Panc1 (cell line): Measurements from ENCODE around the gene CCNQ. TPM values are rescaled to one million over a fixed set of nuclear protein-coding genes. Genes with fewer than 3 reads are reported as not detected.

Experiments
- ATAC-seq: fragments of 200-7000 bp; cut with Tn5 transposase; 2 replicates; pipeline ENCODE4 v1.9.1; 2020; ENCODE audit warnings: mild to moderate bottlenecking, moderate library complexity
- BruUV-seq: library from RNA; stranded (reverse); fragments of 400-500 nt; replicated peaks from 2 replicates; lab custom pipeline; 2021; lab: Mats Ljungman, UMichigan
- CTCF ChIA-PET: fragments of 300-600 bp; sonication (Branson Sonifier 250); formaldehyde crosslinking; loops from one replicate; lab custom pipeline; 2022; ENCODE audit warnings: antibody characterized with exemption; lab: Charles Lee
- POLR2A ChIA-PET: fragments of 300-600 bp; sonication (Branson Sonifier 250); formaldehyde crosslinking; loops from one replicate; lab custom pipeline; 2022; ENCODE audit warnings: antibody characterized with exemption; lab: Charles Lee
- DNase-seq: peaks from one replicate; pipeline ENCODE4 v3.0.0-alpha.2; 2010; ENCODE audit warnings: low read depth, low spot score
- H3K27ac ChIP-seq: 2 replicates; pipeline ENCODE4 v1.5.1; 2011; ENCODE audit warnings: mild to moderate bottlenecking, low read length, inconsistent platforms
- H3K27me3 ChIP-seq: fragments of 200-500 bp; sonication (Bioruptor generic); 2 replicates; pipeline ENCODE4 v1.6.0; 2014; ENCODE audit warnings: low read length, inconsistent platforms; ENCODE audit not compliant: control insufficient read depth, insufficient read depth
- H3K36me3 ChIP-seq: fragments of 200-500 bp; sonication (Bioruptor generic); 2 replicates; pipeline ENCODE4 v1.5.1; 2014; ENCODE audit warnings: inconsistent platforms, mild to moderate bottlenecking, low read length, moderate library complexity; ENCODE audit not compliant: control insufficient read depth, insufficient read depth
- H3K4me1 ChIP-seq: 2 replicates; pipeline ENCODE4 v1.5.1; 2011; ENCODE audit warnings: inconsistent platforms, mild to moderate bottlenecking, low read length, moderate library complexity; ENCODE audit not compliant: control insufficient read depth, insufficient read depth
- H3K4me3 ChIP-seq, 2 experiments: 2 replicates each; pipeline ENCODE4 v1.5.1; 2011 to 2012; ENCODE audit warnings: low read depth in 2 of 2, low read length in 2 of 2, mild to moderate bottlenecking in 2 of 2, inconsistent platforms in 1 of 2, moderate library complexity in 1 of 2
- H3K9me3 ChIP-seq: fragments of 200-500 bp; sonication (Bioruptor generic); 2 replicates; pipeline ENCODE4 v1.5.1; 2014; ENCODE audit warnings: low read depth, mild to moderate bottlenecking, inconsistent platforms, low read length, moderate library complexity; ENCODE audit not compliant: control insufficient read depth, insufficient read depth
- CTCF ChIP-seq: fragments of 450-650 bp; IDR thresholded peaks from 2 replicates; pipeline ENCODE4 v1.5.1; 2017; ENCODE audit warnings: mild to moderate bottlenecking
- POLR2AphosphoS5 ChIP-seq: IDR thresholded peaks from 2 replicates; pipeline ENCODE4 v1.6.1; 2012; ENCODE audit warnings: mild to moderate bottlenecking, low read depth, low read length, moderate library complexity
- REST ChIP-seq, 2 experiments: IDR thresholded peaks; 2 replicates each; pipeline ENCODE4 v1.6.1; 2011 to 2012; ENCODE audit warnings: low read depth in 2 of 2, control low read depth in 1 of 2, low read length in 1 of 2, mild to moderate bottlenecking in 1 of 2, moderate library complexity in 1 of 2; ENCODE audit not compliant: insufficient read depth in 1 of 2
- SIN3A ChIP-seq: IDR thresholded peaks from 2 replicates; pipeline ENCODE4 v1.6.1; 2012; ENCODE audit warnings: low read depth, mild to moderate bottlenecking, low read length, moderate library complexity, borderline replicate concordance; ENCODE audit not compliant: insufficient read depth
- TCF7L2 ChIP-seq: IDR thresholded peaks from 2 replicates; pipeline ENCODE4 v1.6.1; 2011; ENCODE audit warnings: mild to moderate bottlenecking, low read depth, low read length, inconsistent platforms
- in situ Hi-C: cut with HindIII; loops from 2 replicates; pipeline ENCODE4 v1.10.0; 2016; ENCODE audit warnings: low sequenced_read_pairs, low pct_unique_long_range_greater_than_20kb
- intact Hi-C: fragments of 100-400 bp; cut with micrococcal nuclease; formaldehyde crosslinking; loops from one replicate; pipeline ENCODE4 v1.10.0; 2022; ENCODE audit not compliant: unreplicated experiment
- total RNA-seq: library from RNA; stranded (reverse); gene quantifications from one replicate; pipeline ENCODE4 v1.2.1, GENCODE V29; 2021; ENCODE audit not compliant: unreplicated experiment

The CCNQ gene
- total RNA-seq, 1 experiment from 2014 or later, result 42.1 TPM

DNA sequence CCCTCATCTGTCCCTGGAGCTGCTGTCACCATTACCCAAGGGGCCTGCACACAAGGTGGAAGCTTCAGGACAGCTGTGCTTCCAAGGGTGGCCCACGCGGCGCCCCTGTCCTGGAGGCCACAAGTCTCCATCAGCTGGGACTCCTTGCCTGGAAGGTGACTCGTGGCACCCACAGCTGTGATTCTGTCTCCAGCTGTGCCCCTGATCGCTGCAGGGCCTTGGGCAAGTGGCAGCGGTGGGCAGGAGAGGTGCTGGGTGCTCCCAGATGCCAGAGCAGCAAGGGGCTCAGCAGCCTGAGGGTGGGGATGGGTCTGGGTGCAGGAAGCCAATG lies 39.1 kb upstream of the CCNQ start:
- Histone ChIP-seq H3K9me3 (no peaks in the 10 kb centered on the region), H3K27ac (no peak overlapping the region), H3K27me3 (peaks cover 1% of the 10 kb centered on the region; the same call in 1 of the 2 replicates), H3K4me1 (peaks cover 2% of the 10 kb centered on the region), H3K36me3 (no peaks in the 10 kb centered on the region), H3K4me3 (no peak overlapping the region)
- no peak for ATAC-seq
- in situ Hi-C loops (no loop called here), intact Hi-C loops (no loop called here)
- POLR2A ChIA-PET, result no interaction called here
- BruUV-seq, result no TSS peak
- TF ChIP-seq SIN3A, result no peak
- TF ChIP-seq CTCF, result no peak
- TF ChIP-seq REST (IDR thresholded peaks at IDR 0.05; ENCODE audit: insufficient read depth in 1 of 2, low read depth in 2 of 2, low read length in 1 of 2), result no peak
- TF ChIP-seq TCF7L2, result no peak
- TF ChIP-seq POLR2AphosphoS5, result no peak
- DNase-seq, result no peak
- CTCF ChIA-PET, result no interaction called here

DNA sequence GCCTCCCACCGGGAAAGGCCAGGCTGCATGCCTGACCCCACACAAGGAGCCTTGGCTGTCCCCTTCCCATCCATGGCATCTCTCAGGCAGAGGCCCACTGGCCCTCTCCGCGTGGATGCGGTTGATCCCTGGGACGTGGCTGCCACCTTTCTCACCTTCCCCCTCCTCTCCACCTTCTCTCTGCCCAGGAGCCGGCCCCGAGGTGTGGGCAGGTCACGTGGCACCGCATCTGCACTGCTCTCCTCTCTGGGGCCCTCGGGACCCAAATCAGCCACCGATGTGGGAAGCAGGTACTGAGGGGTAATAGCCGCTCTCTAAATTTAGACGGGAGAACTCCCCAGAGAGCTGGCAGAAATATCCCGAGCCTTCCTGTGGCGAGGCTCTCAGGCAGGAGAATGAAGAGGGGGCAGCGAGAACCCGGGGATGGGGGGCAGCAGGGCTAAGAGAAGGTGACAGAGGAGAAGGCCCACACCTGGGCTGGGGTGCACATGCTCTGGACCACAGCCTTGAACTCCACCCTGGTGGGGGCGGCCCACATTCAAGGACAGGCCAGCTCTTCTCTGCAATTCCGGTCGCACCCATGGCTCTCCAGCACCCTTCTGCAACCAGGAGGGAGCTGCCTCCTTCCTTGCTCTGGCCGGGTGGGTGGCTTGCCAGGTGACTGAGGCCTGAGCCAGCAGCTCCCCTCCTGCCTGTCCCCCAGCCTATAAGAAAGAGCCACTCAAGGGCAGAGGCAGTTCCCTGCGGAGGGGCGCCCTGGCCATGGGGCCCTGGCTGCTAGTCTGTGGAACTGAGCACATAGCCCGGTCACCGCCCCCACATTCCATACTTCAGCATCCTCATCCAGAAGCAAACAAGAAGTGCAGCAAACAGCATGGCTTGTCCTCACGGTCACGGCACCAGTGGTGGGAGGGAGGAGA lies 38.4 kb upstream of the CCNQ start:
- TF ChIP-seq TCF7L2, result no peak
- TF ChIP-seq REST (IDR thresholded peaks at IDR 0.05; ENCODE audit: insufficient read depth in 1 of 2, low read depth in 2 of 2, low read length in 1 of 2), result no peak
- no peak for TF ChIP-seq CTCF
- TF ChIP-seq POLR2AphosphoS5, result no peak
- no peak for TF ChIP-seq SIN3A
- H3K4me3 ChIP-seq, result no peak overlapping the region
- peaks cover 2% of the 10 kb centered on the region; the same call in 1 of the 2 replicates for H3K4me1 ChIP-seq
- H3K27ac ChIP-seq, result no peak overlapping the region
- no peaks in the 10 kb centered on the region; the same call in 1 of the 2 replicates for H3K27me3 ChIP-seq
- CTCF ChIA-PET, result interaction anchor here (1.5 kb wide), 1 partner anchor 30 kb away, joined by 5 read pairs; no protein-coding TSS in a partner anchor
- DNase-seq (no peak), ATAC-seq (no peak)
- POLR2A ChIA-PET, result no interaction called here
- intact Hi-C loops (no loop called here), in situ Hi-C loops (no loop called here)
- H3K36me3 ChIP-seq, result no peaks in the 10 kb centered on the region
- no peaks in the 10 kb centered on the region for H3K9me3 ChIP-seq
- no TSS peak for BruUV-seq
